OCI-LY3 (cell line): ENCODE measurements around the gene POU6F2.

Experiments
- EZH2phosphoT487 ChIP-seq: fragments of 200-600 bp; shearing (Covaris generic); IDR thresholded peaks from 2 replicates; pipeline ENCODE4 v1.6.1; 2018; ENCODE audit warnings: antibody characterized with exemption, mixed run types, low read depth
- TF ChIP-seq, protein P1 (sequence below): fragments of 200-600, 300-600 bp; sonication (generic); IDR thresholded peaks from 2 replicates; pipeline ENCODE4 v1.5.1; 2014; ENCODE audit warnings: antibody characterized with exemption, low read length, low read depth

- TF ChIP-seq, protein P1, sequence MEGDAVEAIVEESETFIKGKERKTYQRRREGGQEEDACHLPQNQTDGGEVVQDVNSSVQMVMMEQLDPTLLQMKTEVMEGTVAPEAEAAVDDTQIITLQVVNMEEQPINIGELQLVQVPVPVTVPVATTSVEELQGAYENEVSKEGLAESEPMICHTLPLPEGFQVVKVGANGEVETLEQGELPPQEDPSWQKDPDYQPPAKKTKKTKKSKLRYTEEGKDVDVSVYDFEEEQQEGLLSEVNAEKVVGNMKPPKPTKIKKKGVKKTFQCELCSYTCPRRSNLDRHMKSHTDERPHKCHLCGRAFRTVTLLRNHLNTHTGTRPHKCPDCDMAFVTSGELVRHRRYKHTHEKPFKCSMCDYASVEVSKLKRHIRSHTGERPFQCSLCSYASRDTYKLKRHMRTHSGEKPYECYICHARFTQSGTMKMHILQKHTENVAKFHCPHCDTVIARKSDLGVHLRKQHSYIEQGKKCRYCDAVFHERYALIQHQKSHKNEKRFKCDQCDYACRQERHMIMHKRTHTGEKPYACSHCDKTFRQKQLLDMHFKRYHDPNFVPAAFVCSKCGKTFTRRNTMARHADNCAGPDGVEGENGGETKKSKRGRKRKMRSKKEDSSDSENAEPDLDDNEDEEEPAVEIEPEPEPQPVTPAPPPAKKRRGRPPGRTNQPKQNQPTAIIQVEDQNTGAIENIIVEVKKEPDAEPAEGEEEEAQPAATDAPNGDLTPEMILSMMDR = no peak
- TF ChIP-seq EZH2phosphoT487 = no peak
Observed at GRCh38 chr7:39001595-39001994, 23.9 kb downstream of the POU6F2 start.
